NOMO-1 (cell line): Measurements from ENCODE around the gene SCN3A.
A peak's percentile ranks its signal among the peaks of the same experiment; 100 is the strongest.

Experiments
- DNase-seq, 2 experiments: peaks; one replicate each; lab custom pipeline; 2025; ENCODE audit not compliant: unreplicated experiment in 2 of 2; lab: John Stamatoyannopoulos, UW

Gene SCN3A

DNA sequence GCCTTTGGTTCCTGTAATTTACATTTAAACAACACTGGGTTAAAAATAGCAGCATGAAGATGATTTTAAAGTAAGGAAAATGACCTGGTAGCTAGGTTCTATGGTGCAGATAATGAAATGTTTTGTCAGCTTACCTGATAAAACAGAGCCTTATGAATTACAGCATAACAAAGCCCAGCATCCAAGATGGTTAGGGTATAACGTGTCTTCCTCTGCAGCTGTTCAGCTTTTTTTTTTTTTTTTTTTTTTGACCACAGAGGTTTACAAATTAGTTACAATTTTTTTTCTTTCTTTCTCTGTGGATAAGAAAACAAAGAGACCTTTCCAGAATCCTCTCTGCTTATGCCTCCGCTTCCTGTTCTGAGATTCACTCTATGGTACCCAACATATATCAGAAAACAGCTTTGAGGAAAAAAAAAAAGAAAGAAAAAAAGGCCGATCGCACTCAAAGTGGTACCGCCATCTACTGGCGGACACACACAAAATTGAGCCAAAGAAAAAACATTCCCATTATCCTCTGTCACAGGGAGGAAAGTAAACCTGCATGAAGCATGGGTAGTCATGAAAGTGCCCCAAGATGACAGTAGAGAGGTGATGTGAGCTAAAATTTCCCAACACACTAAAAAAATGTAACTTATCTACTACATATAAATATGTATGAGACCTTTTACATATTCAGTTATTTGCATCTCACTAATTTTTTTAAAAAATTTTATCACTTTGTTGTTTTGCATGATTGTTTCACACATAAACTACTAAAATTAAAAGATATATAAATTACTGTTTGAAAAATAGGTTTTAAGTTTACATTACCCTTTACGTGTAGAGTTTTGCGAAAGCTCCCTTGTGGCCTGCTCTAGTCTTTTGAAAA is at the start of gene SCN3A:
Gene SCN3A (minus strand): TSS at position 362 of the 871 bp plus-strand sequence. CDS start 27,656 bp downstream, outside the sequence.
- peak; percentile 5 to 23 for DNase-seq

DNA sequence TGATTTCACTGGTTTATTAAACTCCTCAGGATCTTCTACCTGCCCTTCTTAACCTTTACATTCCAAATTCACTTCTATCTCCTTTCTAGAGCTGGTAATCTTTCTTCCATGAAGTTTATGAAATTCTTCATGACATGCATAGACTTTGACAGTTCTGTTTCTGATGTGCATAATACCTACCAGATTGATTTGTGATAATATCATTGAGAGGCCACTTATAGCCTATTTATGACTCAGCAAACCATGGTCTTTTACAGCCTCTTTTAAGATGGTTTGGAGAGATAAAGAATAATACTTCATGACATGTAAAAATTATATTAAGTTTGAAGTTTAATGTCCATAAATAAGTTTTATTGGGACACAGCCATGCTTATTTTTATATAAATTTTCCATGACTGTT is 49.3 kb upstream of the SCN3A start:
- DNase-seq, result no peak

GRCh38 chr2:165251366-165251765 is 47.5 kb upstream of the SCN3A start:
- DNase-seq, result no peak

DNA sequence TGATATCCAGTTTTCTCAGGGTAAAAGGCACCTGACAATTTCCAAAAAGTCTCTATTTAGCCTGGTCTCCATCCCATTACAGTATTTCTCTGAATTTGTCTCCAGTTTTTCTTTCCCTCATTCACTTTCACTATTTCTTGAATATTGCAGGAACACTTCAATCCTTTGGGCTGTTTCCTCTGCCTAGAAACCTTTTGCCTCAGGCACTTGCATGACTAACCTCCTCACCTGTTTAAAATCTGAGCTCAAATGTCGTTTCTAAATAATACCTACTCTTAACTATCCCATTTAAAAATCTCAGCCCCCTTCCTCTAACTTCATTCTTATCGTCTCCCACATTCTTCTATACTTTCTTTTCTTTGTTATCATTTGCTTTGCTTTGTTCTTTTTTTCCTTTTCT is 44.4 kb upstream of the SCN3A start:
- no peak for DNase-seq

DNA sequence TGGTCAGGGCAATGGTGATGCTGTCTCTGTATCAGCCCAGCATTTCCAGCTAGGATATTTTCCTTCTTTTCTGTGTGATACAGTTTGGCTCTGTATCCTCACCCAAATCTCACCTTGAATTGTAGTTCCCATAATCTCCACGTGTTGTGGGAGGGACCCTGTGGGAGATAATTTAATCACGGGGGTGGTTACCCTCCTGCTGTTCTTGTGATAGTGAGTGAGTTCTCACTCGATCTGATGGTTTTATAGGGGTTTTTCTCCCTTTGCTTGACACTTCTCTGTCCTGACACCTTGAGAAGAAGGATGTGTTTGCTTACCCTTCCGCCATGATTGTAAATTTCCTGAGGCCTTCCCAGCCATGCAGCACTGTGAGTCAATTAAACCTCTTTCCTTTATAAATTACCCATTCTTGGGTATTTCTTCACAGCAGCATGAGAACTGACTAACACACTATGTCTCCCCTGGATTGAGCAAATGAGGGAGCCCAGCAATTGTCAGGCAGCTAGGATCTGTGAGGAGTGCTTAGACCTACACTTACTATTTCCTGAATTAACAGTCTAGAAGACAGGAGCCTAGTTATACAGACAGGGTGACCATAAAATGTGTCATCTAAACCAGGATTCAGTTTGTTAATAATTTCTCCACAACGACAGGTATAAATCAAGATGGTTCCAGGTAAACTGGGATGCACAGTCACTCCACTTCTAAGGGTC is 41.4 kb upstream of the SCN3A start:
- DNase-seq, result no peak

GRCh38 chr2:165240916-165241315 is 37.1 kb upstream of the SCN3A start:
- DNase-seq, result no peak

GRCh38 chr2:165239856-165240515 is 36.1 kb upstream of the SCN3A start:
- DNase-seq, result no peak

- peak in 1 of 2 experiments; percentile 36 for DNase-seq
Observed at GRCh38 chr2:165239230-165239629, 35.4 kb upstream of the SCN3A start, which contains the start of gene SCN2A. Gene SCN2A (plus strand): TSS chr2:165239414. CDS start chr2:165295824, 56,410 bp downstream.

- DNase-seq, result no peak
Observed at GRCh38 chr2:165238295-165238694, 34.4 kb upstream of the SCN3A start.

DNA sequence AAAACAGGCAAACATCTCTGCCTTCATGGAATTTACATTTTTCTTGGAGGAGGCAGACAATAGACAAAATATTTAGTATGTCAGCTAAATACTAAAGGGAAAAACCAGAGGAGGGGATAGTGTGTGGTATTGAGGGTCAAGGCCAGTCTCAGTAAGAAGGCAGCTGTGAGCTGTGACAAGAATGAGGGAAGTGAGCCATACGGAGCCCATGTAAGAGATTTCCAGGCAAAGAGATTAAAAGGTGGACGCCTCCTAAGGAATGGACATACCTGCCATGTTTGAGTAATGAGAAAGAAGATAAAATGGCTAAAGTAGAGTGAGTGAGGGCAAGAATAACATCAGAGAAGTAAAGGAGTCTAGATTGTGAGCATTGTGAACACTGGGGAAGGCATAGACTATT is 33.2 kb upstream of the SCN3A start:
- no peak for DNase-seq

DNA sequence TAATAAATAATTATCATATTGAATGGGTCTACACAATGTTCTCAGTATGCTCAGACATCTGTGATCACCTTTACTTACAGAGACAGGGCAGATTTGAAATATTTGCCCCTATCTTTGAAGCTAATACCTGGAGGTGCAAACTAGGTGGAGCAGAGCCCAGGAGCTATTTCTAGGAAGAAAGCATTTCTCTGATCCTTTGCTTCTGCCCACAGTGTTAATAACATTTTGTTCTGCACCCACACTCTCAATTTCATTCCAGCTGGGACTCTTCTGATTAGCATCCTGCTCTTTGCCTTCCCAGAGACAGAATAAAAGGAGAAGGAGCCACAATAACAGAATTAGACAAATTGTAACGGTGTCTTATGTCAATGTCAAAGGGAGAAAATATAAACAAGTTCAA is 23.7 kb upstream of the SCN3A start:
- DNase-seq, result no peak

GRCh38 chr2:165224941-165225340 is 21.1 kb upstream of the SCN3A start:
- no peak for DNase-seq

DNA sequence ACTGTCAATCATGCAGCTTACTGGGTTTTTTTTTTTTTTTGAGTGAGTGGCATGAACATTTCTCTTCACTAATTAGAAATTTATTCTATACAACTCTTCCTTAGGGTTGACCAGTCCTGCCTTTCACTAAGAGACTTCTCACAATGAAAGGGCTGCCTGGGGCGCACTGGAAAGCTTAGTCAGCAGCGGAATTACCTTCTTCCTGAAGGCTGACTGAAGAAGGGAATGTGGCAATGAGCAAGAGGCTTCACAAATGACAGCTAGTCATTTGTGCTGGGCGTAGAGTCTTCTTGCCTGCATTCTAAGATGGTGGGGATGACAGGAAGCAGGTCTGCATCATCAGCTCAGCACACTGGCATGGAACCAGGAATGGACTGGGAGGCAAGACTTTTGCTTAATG is 15.6 kb upstream of the SCN3A start:
- no peak for DNase-seq

- DNase-seq, result no peak
Observed at GRCh38 chr2:165214093-165214492, 10.2 kb upstream of the SCN3A start.

DNA sequence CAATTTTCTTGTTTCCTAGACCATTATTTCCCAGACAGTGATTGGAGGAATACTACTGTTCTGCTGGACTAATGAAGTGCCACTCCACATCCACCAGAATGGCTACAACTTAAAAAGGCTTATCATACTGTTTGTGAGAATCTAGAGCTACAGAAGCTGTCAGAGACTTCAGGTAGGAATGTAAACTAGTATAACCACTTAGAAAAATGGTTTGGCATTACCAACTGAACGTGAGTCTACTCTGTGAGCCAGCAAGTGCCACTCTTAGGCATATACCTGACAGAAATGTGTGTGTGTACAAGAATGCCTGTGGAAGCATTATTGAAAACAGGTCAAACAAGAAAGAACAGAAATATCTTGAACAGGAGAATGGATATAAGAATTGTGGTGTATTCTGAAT is 4.2 kb upstream of the SCN3A start:
- DNase-seq, result no peak

- no peak for DNase-seq
Observed at GRCh38 chr2:165205865-165206264, 2.0 kb upstream of the SCN3A start.

- DNase-seq, result no peak
Observed at GRCh38 chr2:165202239-165202638, 1.6 kb downstream of the SCN3A start.

DNA sequence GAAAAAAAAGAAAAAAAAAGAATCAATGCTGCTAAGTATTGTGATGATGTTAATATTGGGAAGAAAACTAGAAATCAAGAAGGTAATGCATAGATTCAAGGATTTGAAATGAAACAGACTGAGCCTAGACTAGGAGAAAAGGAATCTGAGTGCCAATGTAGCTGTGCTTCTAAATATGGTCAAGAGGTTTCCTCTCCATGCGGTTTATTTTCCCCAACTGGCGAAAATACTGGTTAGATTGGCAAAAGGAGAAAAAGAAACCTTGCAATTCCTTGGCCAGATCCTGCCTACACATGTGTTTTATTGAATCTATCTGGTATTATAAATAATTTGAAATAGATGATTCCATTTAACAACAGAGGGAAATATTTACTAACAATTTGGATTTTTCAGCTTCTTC is 5.7 kb downstream of the SCN3A start:
- no peak for DNase-seq

- no peak for DNase-seq
Observed at GRCh38 chr2:165197346-165197745, 6.5 kb downstream of the SCN3A start.

DNA sequence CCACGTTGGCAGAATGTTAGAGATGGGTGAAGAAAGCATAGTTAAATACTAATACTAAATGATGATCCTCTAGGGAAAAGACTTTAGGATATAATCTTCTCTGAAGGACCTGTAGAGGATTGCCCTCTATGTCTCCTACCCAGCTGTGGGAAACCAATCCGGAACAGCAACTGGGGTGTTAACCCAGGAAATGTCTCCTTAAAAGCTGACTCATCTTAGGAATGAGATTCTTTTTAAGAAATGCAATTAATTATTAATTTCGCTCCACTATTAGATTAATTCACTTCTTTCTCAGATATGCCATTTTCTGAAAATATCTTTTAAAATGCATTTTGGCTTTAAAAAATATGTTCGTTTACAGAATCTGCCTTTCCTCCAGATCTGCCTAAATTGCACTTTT is 7.4 kb downstream of the SCN3A start:
- DNase-seq, result no peak

DNA sequence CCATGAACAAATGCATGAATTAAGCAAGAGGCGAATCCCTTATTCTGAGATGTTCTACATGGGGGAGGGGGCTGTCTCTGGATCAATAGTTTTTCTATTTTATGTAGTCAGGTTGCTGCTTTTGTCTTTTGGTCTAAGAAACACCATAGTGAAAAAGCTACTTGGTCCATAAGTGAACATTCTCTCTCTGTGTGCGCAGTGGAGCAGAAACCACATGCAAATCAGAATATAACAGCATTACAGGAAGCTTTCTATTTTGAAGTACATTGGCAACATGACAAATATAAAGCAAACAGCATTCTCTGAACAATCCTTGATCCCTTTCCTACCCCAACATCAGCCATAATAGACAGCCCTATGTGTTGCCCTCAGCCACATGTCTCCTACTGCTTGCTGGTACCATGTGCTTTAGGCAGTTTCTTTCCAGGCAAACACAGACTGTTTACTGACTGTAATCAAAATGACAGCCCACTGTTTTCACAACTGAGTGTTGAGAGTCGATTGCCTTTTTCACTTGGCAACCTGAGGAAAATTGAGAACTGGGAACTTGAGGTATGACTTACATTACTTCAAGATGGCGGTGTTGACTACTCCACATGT is 10.6 kb downstream of the SCN3A start:
- DNase-seq, result no peak
